GM10266 (cell line): ENCODE results near the gene G0S2.
"Not testable (repeated sequence)": the region's sequence is repeated elsewhere in the genome, so short reads cannot be mapped to it uniquely, and the experiment has no call there.

Experiments used
- DNase-seq: peaks from one replicate; pipeline ENCODE4 v3.0.0; 2012; ENCODE audit errors: extremely low spot score
- CTCF ChIP-seq: IDR thresholded peaks from 2 replicates; pipeline ENCODE4 v1.5.1; 2012; ENCODE audit warnings: mild to moderate bottlenecking, low read depth; ENCODE audit not compliant: control insufficient read depth, insufficient read depth; ENCODE audit errors: missing control alignments

Gene G0S2

GRCh38 chr1:209697126-209697525 is 21.9 kb downstream of the G0S2 start:
- no peak for DNase-seq
- no peak for TF ChIP-seq CTCF

GRCh38 chr1:209700686-209701085 is 25.5 kb downstream of the G0S2 start:
- DNase-seq, result not testable (repeated sequence)

- TF ChIP-seq CTCF, result no peak
- DNase-seq, result no peak
Observed at GRCh38 chr1:209702832-209703231, 27.6 kb downstream of the G0S2 start.

GRCh38 chr1:209703834-209704504 is 28.8 kb downstream of the G0S2 start:
- TF ChIP-seq CTCF, result no peak
- peak; percentile 25 for DNase-seq

- TF ChIP-seq CTCF, result no peak
- DNase-seq, result no peak
Observed at GRCh38 chr1:209704584-209704983, 29.4 kb downstream of the G0S2 start, which contains the start of gene HSD11B1. HSD11B1 (plus strand) TSS chr1:209704846; CDS start chr1:209704943, 97 bp downstream.

- TF ChIP-seq CTCF, result no peak
- DNase-seq, result no peak
Observed at GRCh38 chr1:209705033-209705598, 29.9 kb downstream of the G0S2 start.

- no peak for TF ChIP-seq CTCF
- DNase-seq, result no peak
Observed at GRCh38 chr1:209706622-209707021, 31.4 kb downstream of the G0S2 start.

GRCh38 chr1:209707308-209707707 is 32.1 kb downstream of the G0S2 start:
- no peak for DNase-seq
- TF ChIP-seq CTCF, result no peak
